HG02763 (cell line): ENCODE results near the gene GPS1.
A peak's percentile ranks its signal among the peaks of the same experiment; 100 is the strongest.

Source experiments
- ATAC-seq: cut with Tn5 transposase; IDR thresholded peaks from one replicate; pipeline ENCODE4 v1.9.1; 2021; ENCODE audit warnings: mild to moderate bottlenecking, moderate library complexity; ENCODE audit not compliant: unreplicated experiment

GPS1 gene

DNA sequence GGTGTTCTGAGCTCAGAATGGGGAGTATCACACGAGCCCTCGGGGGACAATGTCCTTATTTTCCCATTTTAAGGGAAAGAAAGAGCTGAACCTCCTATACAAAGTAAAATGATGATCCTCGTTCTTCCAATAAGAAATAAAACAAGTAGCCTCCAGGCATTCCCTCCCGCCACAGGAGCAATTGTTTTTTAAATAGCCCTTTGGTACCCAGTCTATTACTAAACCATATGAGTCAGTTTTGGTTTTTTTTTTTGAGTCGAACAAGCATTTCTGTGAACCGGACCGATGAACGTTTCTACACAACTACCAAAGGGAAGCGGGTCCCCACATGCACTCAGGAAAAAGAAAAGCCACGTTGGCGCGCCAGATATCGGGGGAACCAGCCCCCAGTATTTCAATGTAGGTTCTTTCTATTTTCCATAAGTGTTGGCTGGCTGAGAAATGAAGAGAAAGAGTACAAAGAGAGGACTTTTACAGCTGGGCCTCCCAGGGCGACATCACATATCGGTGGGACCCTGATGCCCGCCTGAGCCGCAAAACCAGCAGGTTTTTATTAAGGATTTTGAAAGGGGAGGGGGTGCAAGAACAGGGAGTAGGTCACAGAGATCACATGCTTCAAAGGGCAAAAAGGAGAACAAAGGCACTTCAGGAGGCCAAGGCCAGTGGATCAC is 10.4 kb upstream of the GPS1 start:
- no peak for ATAC-seq

DNA sequence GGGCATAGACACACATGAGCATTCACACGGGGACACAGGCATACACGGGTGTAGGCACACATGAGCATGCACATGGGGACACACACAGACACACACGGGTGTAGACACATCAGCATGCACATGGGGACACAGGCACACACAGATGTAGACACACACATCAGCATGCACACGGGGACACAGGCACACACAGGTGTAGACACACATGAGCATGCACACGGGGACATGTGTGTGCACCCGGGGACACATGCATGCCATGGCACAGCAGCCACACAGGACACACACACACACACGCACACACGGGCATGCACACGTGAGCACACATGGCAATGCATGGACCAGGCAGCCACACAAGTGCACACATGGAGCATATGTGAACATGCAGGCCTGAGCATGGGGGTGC is 9.0 kb upstream of the GPS1 start:
- ATAC-seq: no peak

DNA sequence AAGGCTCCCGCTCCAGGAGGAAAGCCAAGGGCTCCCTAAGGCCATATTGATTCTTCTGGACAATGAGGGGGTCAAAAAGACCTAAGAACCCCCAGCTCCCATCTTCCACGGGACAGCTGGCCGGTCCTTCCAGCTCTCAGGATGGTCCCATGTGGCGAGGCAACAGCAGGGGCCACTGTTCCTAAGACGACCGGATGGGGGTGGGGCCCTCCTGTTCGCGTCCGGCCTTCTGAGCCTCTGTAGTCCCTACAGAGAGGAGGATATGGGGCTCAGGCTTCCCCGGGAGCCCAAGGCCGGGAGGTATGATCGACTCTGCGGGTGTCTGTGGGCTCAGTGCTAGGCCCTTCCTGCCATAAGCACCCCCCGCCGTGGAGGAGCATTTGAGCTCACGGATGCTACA is 8.2 kb upstream of the GPS1 start:
- ATAC-seq: no peak

DNA sequence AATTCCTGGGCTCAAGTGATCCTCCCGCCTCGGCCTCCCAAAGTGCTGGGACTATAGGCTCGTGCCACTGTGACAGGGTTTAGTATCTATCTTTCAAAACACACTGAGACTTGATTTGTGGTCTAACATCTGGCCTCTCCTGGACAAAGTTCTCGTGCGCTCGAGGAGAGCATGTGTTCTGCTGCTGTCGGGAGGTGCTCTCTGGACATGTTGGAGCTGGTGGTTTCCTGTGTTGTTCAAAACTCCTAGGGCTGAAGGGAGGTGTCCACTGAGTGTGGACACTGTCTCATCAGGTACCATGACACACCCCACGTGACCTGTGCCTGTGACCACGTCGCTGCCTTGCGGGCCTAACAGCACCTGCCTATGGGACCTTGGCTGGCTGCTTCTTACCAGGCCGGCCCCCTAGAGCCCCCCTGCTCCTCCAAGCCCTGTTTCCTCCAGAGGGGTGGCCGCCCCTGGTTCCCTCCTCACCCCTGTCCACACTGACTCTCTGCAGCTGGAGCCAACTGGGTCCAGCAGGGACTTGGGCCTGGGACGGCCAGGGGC is 5.7 kb upstream of the GPS1 start:
- ATAC-seq: no peak

DNA sequence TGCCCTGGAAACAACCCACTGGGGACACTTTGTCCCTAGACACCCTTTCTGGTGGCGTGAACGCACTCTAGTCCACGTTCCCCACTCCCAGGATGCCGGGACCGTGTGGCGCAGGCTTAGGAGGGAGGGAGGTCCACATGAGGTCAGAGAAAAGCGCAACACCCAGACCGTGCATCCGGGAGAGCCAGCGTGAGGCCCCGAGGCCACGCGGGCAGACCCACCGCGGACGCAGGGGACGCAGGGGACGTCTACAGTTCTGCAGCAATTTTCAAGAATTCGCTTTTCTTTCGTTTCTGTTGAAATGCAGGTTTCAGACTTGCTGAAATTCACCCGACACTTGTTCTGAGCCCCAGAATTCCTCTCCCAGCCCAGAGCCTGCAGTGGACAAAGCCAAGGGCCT is 4.8 kb upstream of the GPS1 start:
- ATAC-seq: no peak

DNA sequence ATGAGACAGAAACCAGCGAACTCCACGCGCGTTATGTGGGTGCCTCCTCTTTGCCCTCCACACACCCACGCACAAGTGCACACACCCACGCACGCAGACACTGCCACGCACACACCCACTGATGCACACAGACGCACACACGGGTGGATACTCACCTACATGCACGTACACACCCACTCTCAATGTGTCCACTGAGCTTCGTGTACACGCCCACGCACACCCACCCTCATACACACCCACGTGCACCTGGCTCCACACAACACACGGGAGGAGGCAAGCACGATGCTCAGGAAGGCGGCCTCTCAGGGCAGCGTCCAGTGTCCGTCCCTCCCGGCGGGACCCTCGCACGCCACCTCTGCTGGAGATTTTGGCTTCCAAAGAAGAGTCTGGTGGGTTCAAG is 4.3 kb upstream of the GPS1 start:
- no peak for ATAC-seq

DNA sequence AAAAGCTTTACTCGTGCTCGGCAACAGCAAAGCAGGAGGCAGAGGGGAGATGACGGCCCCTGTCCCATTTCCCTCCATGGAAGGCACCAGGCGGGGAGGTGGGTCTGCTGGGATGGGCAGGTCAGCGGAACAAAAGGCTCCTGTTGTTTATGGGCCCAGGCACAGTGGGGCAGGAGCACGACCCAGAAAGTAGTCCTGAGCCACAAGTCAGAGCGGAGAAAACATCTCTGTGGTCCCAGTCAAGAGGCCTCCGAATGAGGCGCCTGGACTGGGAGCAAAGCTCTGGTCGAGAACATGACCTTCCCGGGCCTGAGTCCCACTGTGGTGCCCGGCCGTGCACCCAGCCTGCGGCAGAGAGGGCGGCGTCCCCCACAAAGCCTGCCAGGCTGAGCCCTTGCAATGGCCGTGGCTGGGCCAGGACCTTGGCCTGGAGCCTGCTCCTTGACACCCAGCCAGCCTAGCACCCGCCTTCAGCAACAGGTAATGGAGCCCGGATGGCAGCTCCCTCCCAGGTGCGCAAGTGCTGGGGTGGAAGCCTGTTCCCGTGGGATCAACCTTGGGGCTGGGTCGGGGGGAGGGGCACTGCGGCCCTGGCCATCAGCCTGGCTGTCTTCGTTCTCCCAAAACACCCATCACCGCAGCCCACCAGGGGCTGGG is 3.7 kb upstream of the GPS1 start:
- no peak for ATAC-seq

DNA sequence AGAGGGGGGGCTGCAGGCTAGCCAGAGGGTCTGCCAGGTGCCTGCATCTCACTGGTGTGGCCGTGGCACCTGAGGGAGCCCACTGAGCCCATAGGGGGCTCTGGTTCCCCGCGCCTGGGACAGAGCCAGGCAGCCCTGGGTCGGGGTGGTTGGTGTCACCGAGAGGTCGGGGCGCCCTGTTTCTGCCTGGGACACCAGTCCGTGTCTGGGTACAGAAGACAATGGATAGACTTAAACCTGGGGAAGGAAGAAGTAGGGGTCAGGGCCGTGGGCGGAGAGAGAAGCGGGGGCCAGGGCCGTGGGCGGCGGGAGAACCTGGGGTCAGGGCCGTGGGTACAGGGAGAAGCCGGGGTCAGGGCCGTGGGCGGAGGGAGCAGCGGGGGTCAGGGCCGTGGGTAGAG is 3.1 kb upstream of the GPS1 start:
- no peak for ATAC-seq

DNA sequence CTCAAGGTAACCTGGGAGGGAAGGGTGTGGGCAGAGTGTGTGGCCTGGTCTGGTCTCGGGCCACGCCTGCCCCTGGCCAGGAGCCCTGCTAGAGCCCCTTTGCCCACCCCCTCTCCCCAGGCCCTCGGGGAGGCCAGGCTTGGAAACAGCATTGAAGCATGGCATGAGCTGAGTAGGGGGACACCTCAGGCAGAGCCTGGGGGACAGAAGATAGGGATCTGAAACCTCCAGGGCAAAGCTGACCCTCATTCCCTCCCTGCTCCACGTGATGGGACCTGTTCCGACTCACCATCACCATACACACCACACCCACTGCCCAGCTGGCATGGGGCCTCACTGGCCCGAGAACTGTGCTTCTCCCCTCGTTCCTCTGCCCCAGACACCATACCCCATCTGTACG is 2.6 kb upstream of the GPS1 start:
- ATAC-seq: no peak

DNA sequence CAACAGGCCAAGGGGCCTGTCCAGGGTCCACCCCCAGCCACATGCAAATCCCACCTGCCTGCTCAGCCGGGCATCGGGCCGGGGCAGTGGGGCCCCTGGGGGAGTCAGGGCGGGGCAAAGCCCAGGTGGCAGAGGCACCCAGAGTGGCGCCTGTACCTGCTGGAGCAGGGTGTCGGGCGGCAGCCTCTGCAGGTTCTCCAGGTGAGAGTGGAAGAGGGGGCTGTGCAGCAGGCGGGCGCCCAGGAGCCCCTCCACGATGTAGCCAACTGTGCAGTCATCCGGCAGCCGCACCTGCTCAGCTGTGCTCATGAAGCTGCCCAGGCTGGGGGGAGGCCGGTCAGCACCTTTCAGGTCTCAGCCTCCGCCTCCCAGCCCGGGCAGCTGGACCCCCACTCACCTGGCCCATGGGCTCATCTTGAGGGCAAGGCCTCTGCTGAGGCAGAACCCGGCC is 2.2 kb upstream of the GPS1 start:
- no peak for ATAC-seq

DNA sequence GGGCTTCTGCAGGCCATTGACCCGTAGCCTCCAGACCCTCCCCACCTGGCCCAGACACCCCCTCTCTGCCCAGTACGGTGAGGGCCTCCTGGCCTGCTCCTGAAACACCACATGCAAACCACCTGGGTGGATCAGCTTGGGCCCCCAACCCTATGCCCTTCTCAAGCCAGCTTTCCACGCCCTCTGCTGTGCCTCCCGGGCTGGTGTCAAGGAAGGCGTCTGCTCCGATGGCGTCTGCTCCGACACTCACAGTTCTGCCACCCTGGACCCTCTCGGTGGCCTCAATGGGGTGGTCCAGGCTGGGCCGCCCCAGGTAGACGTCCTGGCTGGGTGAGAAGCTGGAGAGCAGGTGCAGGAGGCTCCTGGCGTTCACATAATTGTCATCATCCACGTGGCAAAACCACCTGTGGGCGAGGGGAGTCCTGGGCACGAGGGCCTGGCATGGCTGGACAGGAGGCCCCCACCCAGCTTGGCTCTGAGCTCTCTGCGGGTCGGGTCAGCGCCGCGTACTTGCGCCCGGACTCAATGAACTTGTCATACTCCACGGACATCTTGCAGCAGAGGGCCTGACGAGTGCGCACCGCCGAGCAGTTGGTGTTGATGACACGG is 1.4 kb upstream of the GPS1 start:
- ATAC-seq: no peak

DNA sequence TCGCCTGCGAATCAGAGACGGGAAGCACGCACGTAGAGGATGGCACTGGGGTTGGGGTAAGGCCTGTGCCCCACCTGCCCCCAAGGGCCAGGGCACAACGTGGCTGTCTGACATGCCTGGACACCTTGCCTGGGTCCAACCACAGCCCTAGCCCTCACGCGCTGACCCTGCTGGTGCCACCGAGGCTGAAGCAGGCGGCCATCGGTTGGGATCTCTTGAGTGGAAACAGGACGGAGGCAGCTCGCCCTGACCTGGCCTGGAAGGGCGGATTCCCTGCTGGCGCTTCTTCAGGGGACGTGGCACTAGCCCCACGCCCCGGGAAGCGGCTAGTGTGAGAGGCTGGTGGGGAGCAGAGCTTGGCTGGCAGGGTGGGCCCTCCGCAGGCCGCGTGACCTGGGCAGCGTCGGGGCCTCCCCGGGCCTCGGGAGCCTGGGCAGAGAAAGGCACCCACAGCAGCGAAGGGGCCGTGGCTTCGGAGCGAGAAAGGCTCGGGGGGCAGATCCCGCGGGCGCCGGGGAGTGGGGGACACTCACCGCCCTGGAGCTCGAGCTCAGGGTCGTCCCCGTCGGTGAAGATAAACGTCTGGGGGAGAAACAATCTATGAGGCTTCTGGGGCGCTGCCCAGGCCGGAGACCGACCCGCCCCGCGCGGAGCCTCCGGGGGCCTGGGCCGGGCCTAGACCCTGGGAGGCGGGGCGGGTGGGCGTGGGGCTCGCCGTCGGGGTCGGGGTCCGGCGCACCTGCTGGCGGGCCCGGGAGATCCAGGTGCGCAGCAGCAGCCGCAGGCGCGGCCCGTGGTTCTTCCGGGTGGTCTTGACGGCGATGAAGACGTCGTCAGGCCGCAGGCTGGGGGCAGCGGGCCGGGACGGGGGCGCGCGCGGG is 697 bp upstream of the GPS1 start:
- ATAC-seq: peak; percentile 11

DNA sequence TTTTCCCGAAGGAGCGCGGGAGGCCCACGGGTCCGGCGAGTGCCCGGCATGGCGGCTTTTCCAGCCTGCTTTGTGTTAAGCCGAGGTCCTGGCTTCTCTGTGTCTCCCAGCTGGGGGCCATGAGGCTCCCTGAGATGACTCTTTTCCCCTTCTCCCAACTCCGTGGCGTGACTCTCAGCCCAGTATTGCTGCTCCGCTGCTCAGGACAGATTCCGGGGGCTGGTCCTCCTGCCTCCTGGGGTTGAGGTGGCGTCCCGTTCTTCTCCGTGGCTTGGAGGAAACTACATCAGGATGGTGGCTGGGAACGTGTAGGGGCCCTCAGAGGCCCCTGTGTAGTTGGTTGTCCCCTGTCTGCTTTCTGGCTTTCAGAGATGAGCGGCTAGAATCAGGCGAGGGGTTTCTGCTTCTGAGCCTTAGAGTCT is 951 bp downstream of the GPS1 start:
- no peak for ATAC-seq

DNA sequence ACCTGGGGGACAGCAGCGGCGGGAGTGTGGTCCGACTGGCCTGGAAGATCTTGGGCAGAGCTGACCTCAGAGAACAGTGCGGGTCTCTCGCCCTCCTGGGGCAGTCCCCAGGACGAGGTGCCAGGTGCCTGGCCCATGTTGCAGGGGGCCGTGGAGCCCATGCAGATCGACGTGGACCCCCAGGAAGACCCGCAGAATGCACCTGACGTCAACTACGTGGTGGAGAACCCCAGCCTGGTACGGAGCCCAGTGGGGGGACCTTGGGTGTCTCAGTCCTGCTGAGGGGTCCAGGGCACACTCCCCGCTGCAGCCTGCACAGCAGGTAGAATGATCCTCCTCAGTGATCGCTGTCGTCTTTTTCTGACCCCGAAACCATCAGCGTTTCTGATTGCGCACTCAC is 1.4 kb downstream of the GPS1 start:
- ATAC-seq: no peak

DNA sequence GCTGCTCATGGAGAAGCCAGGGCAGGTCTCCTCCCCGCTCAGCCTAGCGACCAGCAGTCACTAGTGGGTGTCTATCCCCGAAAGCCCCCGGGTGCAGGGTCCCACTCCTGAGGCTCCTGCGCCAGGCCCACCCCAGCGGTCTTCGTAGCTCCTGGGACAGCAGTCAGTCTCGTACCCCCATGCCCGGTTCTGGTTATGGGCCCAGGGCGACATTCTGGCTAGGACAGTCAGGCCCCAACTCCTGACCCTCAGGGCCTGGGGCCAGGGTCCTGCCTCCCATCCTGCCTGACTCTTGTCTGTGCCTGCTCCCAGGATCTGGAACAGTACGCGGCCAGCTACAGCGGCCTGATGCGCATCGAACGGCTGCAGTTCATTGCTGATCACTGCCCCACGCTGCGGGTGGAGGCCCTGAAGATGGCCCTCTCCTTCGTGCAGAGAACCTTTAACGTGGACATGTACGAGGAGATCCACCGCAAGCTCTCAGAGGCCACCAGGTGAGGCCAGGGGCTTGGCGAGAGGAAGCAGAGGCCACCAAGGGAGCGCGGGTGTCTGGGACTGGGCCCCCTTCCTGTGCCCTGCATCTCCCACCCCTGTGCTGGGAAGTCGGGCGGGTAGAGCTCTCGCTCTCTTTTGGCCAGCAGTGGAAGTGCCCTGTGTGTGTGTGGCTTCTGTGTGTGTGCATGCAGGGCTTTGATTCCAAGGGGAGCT is 2.0 kb downstream of the GPS1 start:
- ATAC-seq: no peak

DNA sequence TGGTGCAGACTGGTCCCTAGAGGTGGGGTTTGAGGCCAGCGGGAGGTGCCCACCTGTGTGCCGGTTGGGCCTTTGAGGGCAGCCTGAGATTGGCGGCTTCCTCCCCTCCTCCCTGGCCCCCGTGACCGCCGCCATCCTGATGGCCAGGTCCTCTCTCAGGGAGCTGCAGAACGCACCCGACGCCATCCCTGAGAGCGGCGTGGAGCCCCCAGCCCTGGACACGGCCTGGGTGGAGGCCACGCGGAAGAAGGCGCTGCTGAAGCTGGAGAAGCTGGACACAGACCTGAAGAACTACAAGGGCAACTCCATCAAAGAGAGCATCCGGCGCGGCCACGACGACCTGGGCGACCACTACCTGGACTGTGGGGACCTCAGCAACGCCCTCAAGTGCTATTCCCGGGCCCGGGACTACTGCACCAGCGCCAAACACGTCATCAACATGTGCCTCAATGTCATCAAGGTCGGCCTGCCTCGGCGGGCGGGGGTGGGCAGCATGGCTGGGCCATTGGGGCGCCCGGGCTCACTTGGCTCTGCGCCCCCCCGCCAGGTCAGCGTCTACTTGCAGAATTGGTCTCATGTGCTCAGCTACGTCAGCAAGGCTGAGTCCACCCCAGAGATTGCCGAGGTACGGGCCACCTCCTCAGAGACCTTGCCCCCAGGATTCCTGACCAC is 2.8 kb downstream of the GPS1 start:
- no peak for ATAC-seq

DNA sequence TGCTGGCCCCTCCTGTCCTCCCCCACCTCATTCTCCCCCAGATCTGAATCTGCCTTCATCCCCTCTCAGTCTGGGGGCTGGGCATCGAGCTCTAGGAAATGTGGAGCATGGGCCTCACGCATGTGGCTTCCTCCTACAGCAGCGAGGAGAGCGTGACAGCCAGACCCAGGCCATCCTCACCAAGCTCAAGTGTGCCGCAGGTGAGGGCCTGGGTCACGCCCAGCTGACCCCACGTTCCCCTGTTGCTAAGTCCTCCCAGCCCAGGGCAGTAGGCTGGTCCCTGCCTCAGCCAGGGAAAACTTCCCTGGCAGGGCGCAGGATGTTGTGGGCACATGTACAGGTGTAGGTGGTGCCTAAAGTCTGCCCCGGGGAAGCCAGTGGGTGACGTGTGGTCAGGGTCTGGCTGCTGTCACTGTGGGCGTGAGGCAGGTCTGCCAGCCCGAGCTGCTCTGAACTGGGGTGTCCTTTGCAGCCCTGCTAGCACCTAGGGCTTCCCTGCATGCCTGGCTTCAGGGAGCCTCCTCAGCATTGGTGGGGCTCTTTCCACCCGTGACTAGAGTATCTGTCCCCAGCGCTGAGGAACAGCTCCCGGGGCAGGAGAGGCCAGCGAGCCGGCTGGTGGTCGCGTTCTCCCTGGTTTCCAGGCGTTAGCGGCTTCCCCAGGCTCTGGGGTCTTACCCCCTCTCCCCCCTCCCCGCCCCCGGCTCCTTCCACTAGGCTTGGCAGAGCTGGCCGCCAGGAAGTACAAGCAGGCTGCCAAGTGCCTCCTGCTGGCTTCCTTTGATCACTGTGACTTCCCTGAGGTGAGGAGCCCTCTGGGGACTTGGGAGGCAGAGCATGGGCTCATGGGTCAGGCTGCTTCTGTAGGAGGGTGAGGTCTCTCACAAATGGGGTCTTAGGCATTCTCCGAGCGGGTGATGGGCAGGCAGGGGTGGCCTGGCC is 3.6 kb downstream of the GPS1 start:
- ATAC-seq: no peak

DNA sequence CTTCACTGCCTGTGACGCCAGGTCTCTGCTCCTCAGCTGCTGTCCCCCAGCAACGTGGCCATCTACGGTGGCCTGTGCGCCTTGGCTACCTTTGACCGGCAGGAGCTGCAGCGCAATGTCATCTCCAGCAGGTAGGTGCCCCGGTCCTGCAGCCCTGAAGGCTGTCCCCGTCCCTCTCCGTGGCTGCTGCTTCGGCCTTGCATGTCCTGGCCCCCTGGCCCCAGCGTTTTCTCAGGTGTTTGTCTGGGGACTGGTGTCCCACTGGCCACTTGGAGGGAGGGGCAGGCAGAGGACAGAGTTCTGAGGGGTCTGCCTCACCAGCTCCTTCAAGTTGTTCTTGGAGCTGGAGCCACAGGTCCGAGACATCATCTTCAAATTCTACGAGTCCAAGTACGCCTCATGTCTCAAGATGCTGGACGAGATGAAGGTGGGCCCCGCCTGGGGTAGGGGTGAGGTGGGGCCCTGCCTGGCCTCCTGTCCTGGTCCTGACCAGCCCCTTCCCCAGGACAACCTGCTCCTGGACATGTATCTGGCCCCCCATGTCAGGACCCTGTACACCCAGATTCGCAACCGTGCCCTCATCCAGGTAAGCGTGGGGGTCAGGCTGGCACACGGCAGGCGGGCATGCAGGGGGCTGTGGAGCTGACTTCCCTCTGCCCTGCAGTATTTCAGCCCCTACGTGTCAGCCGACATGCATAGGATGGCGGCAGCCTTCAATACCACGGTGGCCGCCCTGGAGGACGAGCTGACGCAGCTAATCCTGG is 4.4 kb downstream of the GPS1 start:
- ATAC-seq: no peak
